NT2/D1 (cell line): Measurements from ENCODE around the gene ZNF641.

Source experiments
- DNase-seq: peaks from one replicate; pipeline ENCODE4 v3.0.0-alpha.2; 2011; ENCODE audit warnings: low read depth, low spot score
- H3K27me3 ChIP-seq: 2 replicates; pipeline ENCODE4 v1.6.0; 2011; ENCODE audit warnings: mild to moderate bottlenecking; ENCODE audit not compliant: insufficient read length, insufficient read depth
- H3K36me3 ChIP-seq: 2 replicates; pipeline ENCODE4 v1.6.1; 2011; ENCODE audit warnings: mild to moderate bottlenecking, low read length, mixed read lengths; ENCODE audit not compliant: insufficient read depth, insufficient read length
- H3K4me1 ChIP-seq: 2 replicates; pipeline ENCODE4 v1.5.1; 2011; ENCODE audit not compliant: insufficient read depth, insufficient read length
- H3K4me3 ChIP-seq: 2 replicates; pipeline ENCODE4 v1.5.1; 2011; ENCODE audit warnings: low read depth; ENCODE audit not compliant: insufficient read length
- H3K9ac ChIP-seq: 2 replicates; pipeline ENCODE4 v1.6.0; 2011; ENCODE audit warnings: low read depth; ENCODE audit not compliant: insufficient read length
- H3K9me3 ChIP-seq: 2 replicates; pipeline ENCODE4 v1.5.1; 2011; ENCODE audit warnings: mild to moderate bottlenecking, low read length; ENCODE audit not compliant: insufficient read depth
- SUZ12 ChIP-seq: IDR thresholded peaks from 2 replicates; pipeline ENCODE4 v1.6.1; 2011; ENCODE audit not compliant: insufficient read length, insufficient read depth; ENCODE audit errors: extremely low read depth
- YY1 ChIP-seq: IDR thresholded peaks from 2 replicates; pipeline ENCODE4 v1.6.1; 2011; ENCODE audit not compliant: insufficient read length, insufficient read depth
- ZNF274 ChIP-seq: IDR thresholded peaks from 2 replicates; pipeline ENCODE4 v1.6.1; 2011; ENCODE audit warnings: mild to moderate bottlenecking, low read depth, low read length

ZNF641 gene

DNA sequence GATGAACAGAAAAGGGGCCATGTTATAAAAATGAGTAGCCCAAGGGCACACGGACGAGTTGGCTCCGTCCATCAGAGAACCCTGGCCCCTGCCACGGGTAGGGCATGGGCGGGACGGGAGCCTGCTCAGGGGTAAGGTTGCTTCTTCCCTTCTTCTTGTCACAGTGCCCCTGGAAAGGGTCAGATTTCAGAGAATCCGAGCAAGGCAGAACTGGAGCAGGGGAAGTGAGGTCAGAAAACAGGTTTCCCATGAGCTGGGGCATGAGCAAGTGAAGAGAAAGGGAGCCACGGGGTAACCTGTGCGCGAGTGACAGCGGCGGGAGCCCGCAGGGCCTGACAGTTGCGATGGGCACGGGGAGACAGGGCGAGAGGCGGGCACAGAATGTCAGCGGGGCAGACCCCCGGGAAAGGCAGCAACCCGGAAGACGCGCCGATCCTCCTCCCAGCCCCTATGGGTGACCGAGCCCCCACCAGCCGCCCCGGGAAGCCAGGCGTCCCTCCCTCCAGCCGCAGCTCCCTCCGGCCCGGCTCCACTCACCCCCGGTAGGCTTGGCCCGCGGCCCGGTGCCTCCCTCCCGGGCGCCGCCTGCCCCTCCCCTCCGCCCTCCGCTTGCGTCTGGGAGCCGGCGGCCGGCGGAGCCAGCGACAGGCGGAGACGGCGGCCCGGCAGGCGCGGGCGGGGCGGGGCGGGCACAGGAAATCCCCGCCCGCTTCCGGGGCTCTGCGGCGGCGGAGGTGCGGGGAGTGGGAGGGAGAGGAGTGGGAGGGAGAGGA, at the start of gene ZNF641:
Gene ZNF641, minus strand, starts transcription at position 671 of the 773 bp plus-strand sequence. CDS start 2,829 bp downstream, outside the sequence.
- Histone ChIP-seq H3K36me3 (peaks cover 22% of the 10 kb centered on the region), H3K27me3 (peaks cover 13% of the 10 kb centered on the region), H3K4me1 (no peaks in the 10 kb centered on the region), H3K9ac (peak within 1 kb of the TSS; percentile 88), H3K4me3 (peak within 1 kb of the TSS; percentile 81), H3K9me3 (no peaks in the 10 kb centered on the region)
- no peak for TF ChIP-seq ZNF274
- no peak for TF ChIP-seq SUZ12
- no peak for TF ChIP-seq YY1
- peak; percentile 42 for DNase-seq

DNA sequence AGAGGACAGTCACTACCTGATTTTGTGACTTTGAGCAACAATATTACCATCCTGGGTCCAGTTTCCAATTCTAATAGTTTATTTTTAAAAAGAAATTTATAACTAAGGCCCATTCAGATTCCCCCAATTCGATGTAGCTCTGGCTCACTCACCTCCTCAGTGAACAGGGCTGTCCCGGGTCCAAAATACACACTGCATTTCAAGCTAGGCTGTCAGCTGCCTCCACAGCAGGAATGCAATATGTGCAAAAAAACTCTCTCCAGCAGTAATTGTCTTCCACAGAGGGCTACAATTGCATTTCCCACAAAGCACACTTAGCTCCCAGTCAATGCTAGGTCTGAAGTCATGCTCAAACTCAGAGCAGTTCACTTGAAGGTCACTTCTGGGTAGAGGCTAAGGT, 39.3 kb upstream of the ZNF641 start:
- no peak overlapping the region for H3K4me3 ChIP-seq
- H3K9ac ChIP-seq = no peak overlapping the region
- no peaks in the 10 kb centered on the region for H3K27me3 ChIP-seq
- H3K36me3 ChIP-seq = no peaks in the 10 kb centered on the region
- H3K4me1 ChIP-seq = no peaks in the 10 kb centered on the region
- H3K9me3 ChIP-seq = no peaks in the 10 kb centered on the region
- DNase-seq = no peak
- TF ChIP-seq YY1 = no peak
- no peak for TF ChIP-seq ZNF274
- TF ChIP-seq SUZ12 = no peak

DNA sequence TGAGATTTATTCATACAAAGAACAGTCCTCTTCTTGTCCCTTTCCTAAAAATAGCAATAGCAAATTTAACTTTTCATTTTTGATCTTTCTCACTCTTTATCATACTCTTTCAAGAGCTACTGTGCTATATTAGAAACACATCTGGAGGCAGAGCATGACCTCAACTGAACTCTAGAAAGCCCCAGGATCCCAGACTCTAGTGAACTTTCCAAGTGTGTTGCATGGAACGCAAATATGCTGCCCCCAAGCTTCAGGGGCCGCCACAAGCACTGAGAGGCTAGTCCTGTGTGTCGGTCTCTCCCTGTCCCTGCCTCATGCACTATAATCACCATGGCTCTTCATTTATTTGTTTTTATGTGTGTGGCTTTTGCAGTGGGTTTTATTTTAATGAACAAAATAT, 38.7 kb upstream of the ZNF641 start:
- Histone ChIP-seq H3K9ac (no peak overlapping the region), H3K4me3 (no peak overlapping the region)
- TF ChIP-seq ZNF274 = no peak
- TF ChIP-seq YY1 = no peak
- TF ChIP-seq SUZ12 = no peak

DNA sequence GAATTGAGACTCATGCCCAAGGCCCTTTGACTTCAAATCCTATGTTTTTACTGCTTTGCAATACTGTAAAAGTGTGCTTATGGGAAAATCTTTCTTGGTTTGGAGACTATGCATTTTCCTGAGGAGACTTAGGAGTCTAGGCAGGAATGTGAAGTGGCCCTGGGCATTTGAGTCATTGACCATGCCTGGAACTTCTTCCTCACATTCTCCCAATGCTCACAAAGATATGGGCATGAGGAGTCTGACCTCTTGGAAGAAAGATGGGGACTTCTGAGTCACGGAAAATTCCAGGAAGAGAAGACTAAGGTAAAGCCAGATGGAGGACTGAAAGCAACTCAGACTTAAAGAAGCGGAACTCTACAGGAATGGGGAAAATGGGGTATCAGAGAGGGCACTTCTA, 38.2 kb upstream of the ZNF641 start:
- no peaks in the 10 kb centered on the region for H3K36me3 ChIP-seq
- no peak for DNase-seq
- no peak overlapping the region for H3K9ac ChIP-seq
- no peak overlapping the region for H3K4me3 ChIP-seq
- no peaks in the 10 kb centered on the region for H3K27me3 ChIP-seq
- H3K9me3 ChIP-seq = no peaks in the 10 kb centered on the region
- TF ChIP-seq SUZ12 (no peak), YY1 (no peak), ZNF274 (no peak)
- no peaks in the 10 kb centered on the region for H3K4me1 ChIP-seq

More for the DNA sequence above, 38.7 kb upstream of the ZNF641 start:
- no peaks in the 10 kb centered on the region for H3K27me3 ChIP-seq
- no peaks in the 10 kb centered on the region for H3K9me3 ChIP-seq
- no peaks in the 10 kb centered on the region for H3K4me1 ChIP-seq
- DNase-seq = no peak
- H3K36me3 ChIP-seq = no peaks in the 10 kb centered on the region

DNA sequence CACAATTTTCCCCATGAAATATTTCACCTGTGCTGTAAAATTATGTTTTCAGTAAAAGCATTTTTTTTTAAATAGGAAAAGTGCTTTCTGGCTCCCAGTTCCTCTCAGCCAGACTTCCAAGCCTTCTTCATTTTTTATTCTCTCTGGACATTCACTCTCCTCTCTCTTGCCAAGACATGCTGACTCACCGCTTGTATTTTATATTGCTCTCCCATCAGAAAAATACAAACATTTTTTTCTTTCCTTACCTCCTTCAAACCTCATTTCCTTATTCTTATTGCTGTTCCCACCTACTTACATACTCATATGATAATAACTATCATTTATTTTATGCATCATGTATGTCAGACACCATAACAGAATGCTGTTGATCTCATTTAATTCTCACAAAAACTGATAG, 37.7 kb upstream of the ZNF641 start:
- TF ChIP-seq SUZ12 = no peak
- TF ChIP-seq YY1 = no peak
- no peak for TF ChIP-seq ZNF274
- Histone ChIP-seq H3K4me1 (no peaks in the 10 kb centered on the region), H3K36me3 (no peaks in the 10 kb centered on the region), H3K9ac (no peak overlapping the region), H3K4me3 (no peak overlapping the region), H3K27me3 (no peaks in the 10 kb centered on the region), H3K9me3 (no peaks in the 10 kb centered on the region)
- DNase-seq = no peak

DNA sequence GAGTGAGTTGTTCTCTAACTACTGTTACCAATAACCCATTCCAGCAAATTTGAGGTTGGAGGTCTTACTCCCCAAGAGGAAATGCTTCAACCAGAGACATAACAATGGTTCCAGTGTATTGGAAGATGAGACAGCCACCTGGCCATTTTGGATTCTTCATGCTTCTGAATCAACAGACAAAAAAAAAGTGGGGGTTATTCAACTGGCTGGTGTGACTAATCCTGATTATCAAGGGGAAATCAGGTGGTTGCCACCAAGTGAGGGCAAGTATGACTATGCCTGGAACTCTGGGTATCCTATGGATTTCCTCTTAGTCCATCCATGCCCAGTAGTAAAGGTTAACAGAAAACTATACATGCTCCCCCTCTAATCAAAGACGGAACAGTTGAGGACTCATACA, 29.9 kb upstream of the ZNF641 start:
- no peak for TF ChIP-seq SUZ12
- TF ChIP-seq YY1 = no peak
- TF ChIP-seq ZNF274 = no peak
- Histone ChIP-seq H3K9me3 (no peaks in the 10 kb centered on the region), H3K4me1 (no peaks in the 10 kb centered on the region), H3K27me3 (no peaks in the 10 kb centered on the region), H3K36me3 (no peaks in the 10 kb centered on the region), H3K4me3 (no peak overlapping the region), H3K9ac (no peak overlapping the region)
- no peak for DNase-seq

DNA sequence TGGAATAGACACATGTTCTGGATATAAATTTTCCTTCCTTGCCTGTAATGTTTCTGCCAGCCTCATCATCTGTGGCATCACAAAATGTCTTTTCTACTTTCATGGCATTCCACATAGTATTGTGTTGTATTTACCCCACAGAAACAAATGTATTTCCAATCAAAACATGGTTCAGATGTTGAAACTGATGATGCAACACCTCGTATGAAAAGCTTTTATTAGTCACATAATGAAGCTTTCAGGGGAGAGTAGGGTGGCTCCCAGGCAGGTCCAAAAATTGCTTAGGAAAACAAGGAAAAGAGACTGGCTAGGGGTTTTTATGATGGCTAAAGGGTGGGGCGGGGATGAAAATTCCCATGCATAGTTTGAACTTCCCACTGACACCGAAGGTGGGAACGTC, 29.1 kb upstream of the ZNF641 start:
- H3K36me3 ChIP-seq = no peaks in the 10 kb centered on the region
- H3K4me1 ChIP-seq = no peaks in the 10 kb centered on the region
- no peaks in the 10 kb centered on the region for H3K9me3 ChIP-seq
- no peak overlapping the region for H3K9ac ChIP-seq
- H3K27me3 ChIP-seq = no peaks in the 10 kb centered on the region
- no peak for TF ChIP-seq ZNF274
- no peak for TF ChIP-seq YY1
- TF ChIP-seq SUZ12 = no peak
- H3K4me3 ChIP-seq = no peak overlapping the region
- no peak for DNase-seq

DNA sequence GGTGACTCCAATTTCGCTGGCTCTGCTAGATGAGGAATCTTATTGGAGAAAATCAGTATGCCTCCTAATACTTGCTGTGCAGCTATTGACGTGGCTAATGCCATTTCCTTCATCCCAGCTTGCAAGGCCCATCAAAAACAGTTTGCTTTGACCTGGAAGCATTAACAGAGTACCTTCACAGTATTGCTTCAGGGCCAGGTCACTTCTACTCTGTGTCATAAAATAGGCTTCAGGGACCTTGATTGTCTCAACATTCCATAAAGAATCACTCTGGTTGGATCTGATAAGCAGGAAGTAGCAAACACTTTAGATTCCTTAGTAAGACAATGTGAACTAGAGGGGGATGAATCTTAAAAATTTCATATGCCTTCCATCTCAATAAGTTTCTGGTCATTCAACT, 26.9 kb upstream of the ZNF641 start:
- Histone ChIP-seq H3K36me3 (no peaks in the 10 kb centered on the region), H3K9me3 (no peaks in the 10 kb centered on the region), H3K4me1 (no peaks in the 10 kb centered on the region), H3K27me3 (no peaks in the 10 kb centered on the region), H3K9ac (no peak overlapping the region), H3K4me3 (no peak overlapping the region)
- TF ChIP-seq ZNF274 = no peak
- no peak for TF ChIP-seq SUZ12
- no peak for TF ChIP-seq YY1
- DNase-seq = no peak
